K562 (cell line): ENCODE measurements around the gene ZBTB46. TPM values are rescaled to one million over a fixed set of nuclear protein-coding genes. Genes with fewer than 3 reads are reported as not detected.

Source experiments
- ATAC-seq: fragments of 200-7000 bp; cut with Tn5 transposase; 3 replicates; pipeline ENCODE4 v1.9.1; 2020; ENCODE audit warnings: moderate library complexity
- BruUV-seq: library from RNA; stranded (reverse); fragments of 400-500 nt; replicated peaks from 2 replicates; lab custom pipeline; 2021; lab: Mats Ljungman, UMichigan
- CTCF ChIA-PET: fragments of 300-600 bp; formaldehyde crosslinking; extraction: SDS; loops from one replicate; lab custom pipeline; 2021; ENCODE audit warnings: low intra/inter-chr PET ratio; lab: Yijun Ruan, JAX
- POLR2A ChIA-PET: fragments of 300-600, 350-650 bp; sonication (Branson Sonifier 250); formaldehyde crosslinking; extraction: SDS; loops from one replicate; lab custom pipeline; 2021; ENCODE audit warnings: antibody characterized with exemption, inconsistent platforms; lab: Yijun Ruan, JAX
- DNase-seq, 4 experiments: peaks; one replicate each; pipeline versions ENCODE4 v3.0.0 to v3.0.0-alpha.2; 2011 to 2018; ENCODE audit warnings: low spot score in 3 of 4, mixed read lengths in 3 of 4; ENCODE audit errors: extremely low read depth in 1 of 4
- FAIRE-seq: peaks from 2 replicates; lab custom pipeline; 2011; peaks lifted over from hg19 to GRCh38; lab: Jason Lieb, UNC
- H2AFZ ChIP-seq: 2 replicates; pipeline ENCODE4 v1.6.0; 2011; ENCODE audit warnings: low read depth, low read length, control low read depth, inconsistent platforms
- H3K27ac ChIP-seq: fragments of 200-600 bp; 3 replicates; pipeline ENCODE4 v1.8.0; 2011; ENCODE audit warnings: low read depth, mild to moderate bottlenecking, control low read depth, inconsistent platforms, low read length, moderate library complexity, mixed read lengths; ENCODE audit errors: extremely low read depth
- H3K27me3 ChIP-seq, 2 experiments: fragments of 300-600 bp in 1 of 2; 2 replicates in 1 of 2; 3 replicates in 1 of 2; pipeline versions ENCODE4 v1.6.0 to v1.8.0; 2011; ENCODE audit warnings: inconsistent platforms in 2 of 2, low read length in 2 of 2, mild to moderate bottlenecking in 1 of 2, mixed read lengths in 1 of 2, moderate library complexity in 1 of 2; ENCODE audit not compliant: control insufficient read depth in 2 of 2, insufficient read depth in 2 of 2
- H3K36me3 ChIP-seq: fragments of 300-600 bp; 3 replicates; pipeline ENCODE4 v1.8.0; 2011; ENCODE audit warnings: mild to moderate bottlenecking, low read length, inconsistent platforms; ENCODE audit not compliant: control insufficient read depth, insufficient read depth
- H3K4me1 ChIP-seq, 2 experiments: fragments of 200-600 bp in 1 of 2; replicated peaks in 1 of 2; 2 replicates in 1 of 2; 3 replicates in 1 of 2; pipeline versions ENCODE4 v1.5.1 to v1.8.0; 2011; ENCODE audit warnings: inconsistent platforms in 2 of 2, low read length in 2 of 2, mild to moderate bottlenecking in 1 of 2, mixed read lengths in 1 of 2, moderate library complexity in 1 of 2; ENCODE audit not compliant: control insufficient read depth in 2 of 2, insufficient read depth in 2 of 2
- H3K4me2 ChIP-seq: 2 replicates; pipeline ENCODE4 v1.6.1; 2011; ENCODE audit warnings: low read length, control low read depth, inconsistent platforms, mixed read lengths; ENCODE audit not compliant: insufficient read depth
- H3K4me3 ChIP-seq: fragments of 200-600 bp; sonication (generic), shearing (Covaris generic); 2 replicates; pipeline ENCODE4 v1.5.1; 2016; ENCODE audit warnings: control low read depth, inconsistent platforms
- H3K79me2 ChIP-seq: fragments of 200-600 bp; 3 replicates; pipeline ENCODE4 v1.8.0; 2011; ENCODE audit warnings: low read length, inconsistent platforms; ENCODE audit not compliant: control insufficient read depth, insufficient read depth
- H3K9ac ChIP-seq, 2 experiments: 2 replicates each; pipeline versions ENCODE4 v1.6.0 to v1.6.1; 2011; ENCODE audit warnings: low read depth in 2 of 2, low read length in 2 of 2, control low read depth in 1 of 2, inconsistent platforms in 1 of 2, mild to moderate bottlenecking in 1 of 2, mixed read lengths in 1 of 2; ENCODE audit not compliant: insufficient read depth in 1 of 2
- H3K9me1 ChIP-seq: one replicate; pipeline ENCODE4 v1.6.0; 2011; ENCODE audit warnings: inconsistent platforms, mild to moderate bottlenecking, low read length, moderate library complexity; ENCODE audit not compliant: control insufficient read depth, insufficient read depth
- H3K9me3 ChIP-seq: replicated peaks from 2 replicates; pipeline ENCODE4 v1.5.1; 2011; ENCODE audit warnings: low read depth, low read length, inconsistent platforms; ENCODE audit not compliant: control insufficient read depth, insufficient read depth
- H4K20me1 ChIP-seq: replicated peaks from 2 replicates; pipeline ENCODE4 v1.6.1; 2011; ENCODE audit warnings: low read length, inconsistent platforms, mixed read lengths; ENCODE audit not compliant: control insufficient read depth, insufficient read depth
- NRF1 ChIP-seq, 2 experiments: fragments of 450-650 bp; IDR thresholded peaks in 1 of 2; conservative IDR thresholded peaks in 1 of 2; 2 replicates each; pipeline ENCODE4 v1.6.1; 2014; ENCODE audit warnings: mild to moderate bottlenecking in 2 of 2
- ZNF165 ChIP-seq: fragments of 250-450 bp; sonication (Bioruptor Pico); IDR thresholded peaks from 2 replicates; pipeline ENCODE4 v1.4.0; 2020; ENCODE audit warnings: borderline replicate concordance
- ZNF511 ChIP-seq: sonication (generic); formaldehyde crosslinking; IDR thresholded peaks from 2 replicates; pipeline ENCODE4 v1.8.0; 2022; ENCODE audit warnings: mild to moderate bottlenecking, missing genetic modification reagents
- ZNF766 ChIP-seq: fragments of 200-800 bp; sonication (Bioruptor generic); conservative IDR thresholded peaks from 2 replicates; pipeline ENCODE4 v1.6.1; 2016; ENCODE audit warnings: missing genetic modification characterization, missing compliant biosample characterization
- WGBS: fragments of 100-300 bp; shearing (Covaris generic); methylation state at CpG from one replicate; pipeline ENCODE4 v1.1.6; 2016; ENCODE audit warnings: low coverage, mixed read lengths; ENCODE audit not compliant: insufficient coverage; ENCODE audit errors: missing lambda C conversion rate; 5-methylcytosine and 5-hydroxymethylcytosine counted together
- in situ Hi-C: fragments of 300-500 bp; cut with MboI; formaldehyde crosslinking; loops from 4 replicates; pipeline ENCODE4 v1.15.0; 2018; ENCODE audit warnings: inconsistent platforms, mixed read lengths
- intact Hi-C: fragments of 100-400 bp; cut with micrococcal nuclease; formaldehyde crosslinking; loops from 2 replicates; pipeline ENCODE4 v1.14.2; 2022
- polyA plus RNA-seq, 8 experiments: library from polyadenylated mRNA; depleted of rRNA in 4 of 8; stranded (reverse) in 5 of 8; unstranded in 3 of 8; fragments of >200 nt; fragmentation: Nextera tagmentation in 2 of 8; fragmentation: Illumina TruSeq in 1 of 8; extraction: Ambion mirVana in 2 of 8; extraction: Trizol in 1 of 8; gene quantifications; 2 replicates each; pipeline versions ENCODE4 v1.2.1 to v1.2.3, GENCODE V29; 2011 to 2014; ENCODE audit warnings: inconsistent platforms in 1 of 8, missing spikeins in 1 of 8
- total RNA-seq, 7 experiments: library from RNA; depleted of rRNA in 6 of 7; stranded (reverse); fragments of >200 nt in 6 of 7; fragmentation: Illumina TruSeq in 2 of 7; extraction: Trizol in 2 of 7; gene quantifications; 2 replicates each; pipeline versions ENCODE4 v1.2.1 to v1.2.3, GENCODE V29; 2011 to 2021; ENCODE audit warnings: low replicate concordance in 1 of 7

Gene ZBTB46
- total and polyA plus RNA-seq, 9 of the 15 experiments (the other 6 are each of a cell fraction or from before 2014, with no cell fraction given) = 0.29 to 4.1 (median 1.1) TPM

GRCh38 chr20:63821811-63822210 is 9.3 kb downstream of the ZBTB46 start:
- Histone ChIP-seq H3K27ac (no peak overlapping the region; the same call in 2 of the 3 replicates), H3K4me2 (0 out of 2 replicates have a peak overlapping the region, but pooled peaks have one; percentile 7), H3K9me1 (no peaks in the 10 kb centered on the region), H3K27me3 (peaks cover 0 to 14% of the 10 kb centered on the region in 2 experiments; a peak in 3 of 5 replicates), H3K4me1 (peaks cover 15 to 25% of the 10 kb centered on the region in 2 experiments), H4K20me1 (no peaks in the 10 kb centered on the region), H3K36me3 (no peaks in the 10 kb centered on the region), H3K9ac (peak overlapping the region; percentile 2 to 47; a peak in 3 of 4 replicates), H3K79me2 (no peaks in the 10 kb centered on the region), H3K9me3 (no peaks in the 10 kb centered on the region), H2AFZ (peak overlapping the region; percentile 67), H3K4me3 (no peak overlapping the region)
- WGBS = 59% methylated on average over 8 of the region's 8 CpGs
- intact Hi-C loops = no loop called here
- ATAC-seq (no peak), DNase-seq (no peak), FAIRE-seq (no peak)
- in situ Hi-C loops = no loop called here
- POLR2A ChIA-PET = interaction anchor here (0.8 to 1.1 kb wide), 2 partner anchors 33 to 37 kb away, joined by 3 to 4 read pairs; no protein-coding TSS in a partner anchor
- BruUV-seq = no TSS peak
- no peak for TF ChIP-seq ZNF511 (CRISPR knock-in tag)
- TF ChIP-seq ZNF165 (CRISPR knock-in tag) = no peak
- 0 out of 2 replicates have a peak, but pooled peaks have one; percentile 25 for TF ChIP-seq ZNF766 (CRISPR knock-in tag)
- no peak for TF ChIP-seq NRF1 (conservative IDR thresholded peaks at IDR 0.05 in 1 of 2, IDR thresholded peaks at IDR 0.05 in 1 of 2)
- CTCF ChIA-PET = interaction anchor here (1.1 kb wide), 1 partner anchor 43 kb away, joined by 3 read pairs; the partner anchor contains the start of gene TPD52L2
